A172 (cell line): Measurements from ENCODE around the gene LGALS16. TPM values are rescaled to one million over a fixed set of nuclear protein-coding genes. Genes with fewer than 3 reads are reported as not detected.
"Not testable (repeated sequence)": the region's sequence is repeated elsewhere in the genome, so short reads cannot be mapped to it uniquely, and the experiment has no call there.

ENCODE experiments used
- DNase-seq: peaks from one replicate; pipeline ENCODE4 v3.0.0-alpha.2; 2015; ENCODE audit warnings: low spot score
- total RNA-seq: library from RNA; depleted of rRNA; stranded (reverse); fragments of >200 nt; shearing (Covaris generic); gene quantifications from 2 replicates; pipeline ENCODE4 v1.2.3, GENCODE V29; 2014

The LGALS16 gene
- total RNA-seq, 1 experiment from 2014 or later, result not detected

- DNase-seq, result peak; percentile 45
Observed at GRCh38 chr19:39677961-39678889, 22.5 kb downstream of the LGALS16 start.

- DNase-seq, result no peak
Observed at GRCh38 chr19:39679056-39679790, 23.5 kb downstream of the LGALS16 start.

GRCh38 chr19:39679791-39680168 is 24.1 kb downstream of the LGALS16 start:
- no peak for DNase-seq

- no peak for DNase-seq
Observed at GRCh38 chr19:39680593-39680992, 24.9 kb downstream of the LGALS16 start.

GRCh38 chr19:39681416-39681815 is 25.7 kb downstream of the LGALS16 start:
- DNase-seq, result no peak

GRCh38 chr19:39684267-39684666 is 28.6 kb downstream of the LGALS16 start:
- peak; percentile 45 for DNase-seq

GRCh38 chr19:39686739-39687138 is 31.0 kb downstream of the LGALS16 start:
- DNase-seq, result no peak

GRCh38 chr19:39688637-39689036 is 32.9 kb downstream of the LGALS16 start:
- DNase-seq, result not testable (repeated sequence)

- DNase-seq, result no peak
Observed at GRCh38 chr19:39692166-39692565, 36.5 kb downstream of the LGALS16 start.

- DNase-seq, result no peak
Observed at GRCh38 chr19:39692822-39693221, 37.1 kb downstream of the LGALS16 start.

- DNase-seq, result no peak
Observed at GRCh38 chr19:39695759-39696158, 40.0 kb downstream of the LGALS16 start.

- DNase-seq, result peak; percentile 16
Observed at GRCh38 chr19:39696387-39696786, 40.7 kb downstream of the LGALS16 start.

- no peak for DNase-seq
Observed at GRCh38 chr19:39698535-39698934, 42.8 kb downstream of the LGALS16 start.

- no peak for DNase-seq
Observed at GRCh38 chr19:39701291-39701690, 45.6 kb downstream of the LGALS16 start.

GRCh38 chr19:39704181-39705044 is 48.7 kb downstream of the LGALS16 start, which contains the start of gene LGALS14:
TSS of gene LGALS14 (plus strand) at chr19:39704481. CDS start at chr19:39704529, 48 bp downstream.
- DNase-seq, result no peak

GRCh38 chr19:39705578-39706188 is 50.0 kb downstream of the LGALS16 start:
- no peak for DNase-seq

- no peak for DNase-seq
Observed at GRCh38 chr19:39708594-39708993, 52.9 kb downstream of the LGALS16 start.

GRCh38 chr19:39709026-39709872 is 53.5 kb downstream of the LGALS16 start:
- no peak for DNase-seq
